ENCODE measurements around the gene FOXO4.

DNA sequence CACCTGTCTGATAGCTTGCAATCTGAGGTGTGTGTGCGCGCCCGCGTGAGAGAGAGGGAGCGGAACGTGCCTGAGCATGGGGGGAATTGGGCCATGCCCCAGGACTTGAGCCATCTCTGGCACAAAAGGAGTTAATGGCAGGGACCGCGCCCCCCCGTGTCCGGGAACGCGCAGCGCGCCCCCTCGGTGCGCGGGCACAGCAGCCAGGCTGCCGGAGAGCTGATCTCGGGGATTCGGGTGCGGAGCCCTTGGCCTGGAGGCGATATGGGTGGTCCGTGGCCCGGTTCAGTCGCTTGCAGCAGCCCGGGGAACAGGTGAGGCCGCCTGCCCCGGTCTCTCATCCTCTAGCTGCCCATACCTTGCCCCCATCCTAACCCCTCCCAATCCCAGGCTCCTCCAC, 49.0 kb downstream of the FOXO4 start, which contains the start of gene NLGN3:
- no peak for TF ChIP-seq BHLHE40 (IDR thresholded peaks at IDR 0.05; ENCODE audit: borderline replicate concordance)
- no peak for TF ChIP-seq SUZ12 (IDR thresholded peaks at IDR 0.05)
- TF ChIP-seq L3MBTL2 (conservative IDR thresholded peaks at IDR 0.05), result no peak
- TF ChIP-seq LEF1 (IDR thresholded peaks at IDR 0.05; ENCODE audit: borderline replicate concordance), result no peak
- no peak for TF ChIP-seq FOXM1 (IDR thresholded peaks at IDR 0.05; ENCODE audit: borderline replicate concordance)
- no peak for TF ChIP-seq ARNT (IDR thresholded peaks at IDR 0.05)
- no peak for TF ChIP-seq SP1 (IDR thresholded peaks at IDR 0.05)
